ENCODE measurements around the gene RPRD1B. TPM values are rescaled to one million over a fixed set of nuclear protein-coding genes. Genes with fewer than 3 reads are reported as not detected.

RPRD1B gene
- total and polyA plus RNA-seq, 2 experiments from 2014 or later, result 7.3 to 24.3 TPM

GRCh38 chr20:38054647-38055046 lies 21.1 kb downstream of the RPRD1B start:
- H3K79me2 ChIP-seq (replicated peaks; ENCODE audit: insufficient read depth), result peaks cover 67% of the 10 kb centered on the region

More at GRCh38 chr20:38054647-38055046, 21.1 kb downstream of the RPRD1B start:
- H3F3A ChIP-seq (replicated peaks; ENCODE audit: low read depth), result no peaks in the 10 kb centered on the region
- no peaks in the 10 kb centered on the region for H3K27me3 ChIP-seq (ENCODE audit: insufficient read depth)
- no peak overlapping the region for H3K27ac Mint-ChIP-seq
- no peaks in the 10 kb centered on the region for H3K27me3 Mint-ChIP-seq (ENCODE audit: insufficient read depth, low read depth, poor library complexity)
- peaks cover 25% of the 10 kb centered on the region for H3K36me3 Mint-ChIP-seq (ENCODE audit: low read depth)
- no peak overlapping the region for H3K4me3 ChIP-seq
- H3K4me1 Mint-ChIP-seq, result peaks cover 7% of the 10 kb centered on the region; the same call in 2 of the 3 replicates
- no peak for ATAC-seq
- H3K4me3 Mint-ChIP-seq, result no peak overlapping the region
- peaks cover 24% of the 10 kb centered on the region for H3K36me3 ChIP-seq (ENCODE audit: insufficient read depth)
- H3K9me3 Mint-ChIP-seq, result no peaks in the 10 kb centered on the region
- no peak overlapping the region for H2AFZ ChIP-seq
- no peaks in the 10 kb centered on the region for H3K9me2 ChIP-seq (ENCODE audit: insufficient read depth)
- H4K20me1 ChIP-seq (replicated peaks; ENCODE audit: insufficient read depth), result peaks cover 14% of the 10 kb centered on the region
- no peak overlapping the region for H3K4me2 ChIP-seq
- TF ChIP-seq POLR2AphosphoS5 (IDR thresholded peaks at IDR 0.05; ENCODE audit: low read depth), result no peak
- no peak for TF ChIP-seq NANOG (IDR thresholded peaks at IDR 0.05; ENCODE audit: borderline replicate concordance)
- no peak for TF ChIP-seq CREB1 (CRISPR knock-in tag; IDR thresholded peaks at IDR 0.05; ENCODE audit: low read depth)
- TF ChIP-seq JUNB (IDR thresholded peaks at IDR 0.05; ENCODE audit: unreplicated experiment), result no peak
- TF ChIP-seq EZH2 (IDR thresholded peaks at IDR 0.05; ENCODE audit: low read depth, unreplicated experiment), result no peak
- no peak for TF ChIP-seq ZNF331 (CRISPR knock-in tag; IDR thresholded peaks at IDR 0.05; ENCODE audit: low read depth)
- TF ChIP-seq ETS1 (IDR thresholded peaks at IDR 0.05), result no peak
- no peak for TF ChIP-seq REST (IDR thresholded peaks at IDR 0.05; ENCODE audit: unreplicated experiment)
- TF ChIP-seq, protein P1, sequence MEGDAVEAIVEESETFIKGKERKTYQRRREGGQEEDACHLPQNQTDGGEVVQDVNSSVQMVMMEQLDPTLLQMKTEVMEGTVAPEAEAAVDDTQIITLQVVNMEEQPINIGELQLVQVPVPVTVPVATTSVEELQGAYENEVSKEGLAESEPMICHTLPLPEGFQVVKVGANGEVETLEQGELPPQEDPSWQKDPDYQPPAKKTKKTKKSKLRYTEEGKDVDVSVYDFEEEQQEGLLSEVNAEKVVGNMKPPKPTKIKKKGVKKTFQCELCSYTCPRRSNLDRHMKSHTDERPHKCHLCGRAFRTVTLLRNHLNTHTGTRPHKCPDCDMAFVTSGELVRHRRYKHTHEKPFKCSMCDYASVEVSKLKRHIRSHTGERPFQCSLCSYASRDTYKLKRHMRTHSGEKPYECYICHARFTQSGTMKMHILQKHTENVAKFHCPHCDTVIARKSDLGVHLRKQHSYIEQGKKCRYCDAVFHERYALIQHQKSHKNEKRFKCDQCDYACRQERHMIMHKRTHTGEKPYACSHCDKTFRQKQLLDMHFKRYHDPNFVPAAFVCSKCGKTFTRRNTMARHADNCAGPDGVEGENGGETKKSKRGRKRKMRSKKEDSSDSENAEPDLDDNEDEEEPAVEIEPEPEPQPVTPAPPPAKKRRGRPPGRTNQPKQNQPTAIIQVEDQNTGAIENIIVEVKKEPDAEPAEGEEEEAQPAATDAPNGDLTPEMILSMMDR (conservative IDR thresholded peaks at IDR 0.05; ENCODE audit: low read depth in 2 of 2), result no peak
- TF ChIP-seq, protein P2, sequence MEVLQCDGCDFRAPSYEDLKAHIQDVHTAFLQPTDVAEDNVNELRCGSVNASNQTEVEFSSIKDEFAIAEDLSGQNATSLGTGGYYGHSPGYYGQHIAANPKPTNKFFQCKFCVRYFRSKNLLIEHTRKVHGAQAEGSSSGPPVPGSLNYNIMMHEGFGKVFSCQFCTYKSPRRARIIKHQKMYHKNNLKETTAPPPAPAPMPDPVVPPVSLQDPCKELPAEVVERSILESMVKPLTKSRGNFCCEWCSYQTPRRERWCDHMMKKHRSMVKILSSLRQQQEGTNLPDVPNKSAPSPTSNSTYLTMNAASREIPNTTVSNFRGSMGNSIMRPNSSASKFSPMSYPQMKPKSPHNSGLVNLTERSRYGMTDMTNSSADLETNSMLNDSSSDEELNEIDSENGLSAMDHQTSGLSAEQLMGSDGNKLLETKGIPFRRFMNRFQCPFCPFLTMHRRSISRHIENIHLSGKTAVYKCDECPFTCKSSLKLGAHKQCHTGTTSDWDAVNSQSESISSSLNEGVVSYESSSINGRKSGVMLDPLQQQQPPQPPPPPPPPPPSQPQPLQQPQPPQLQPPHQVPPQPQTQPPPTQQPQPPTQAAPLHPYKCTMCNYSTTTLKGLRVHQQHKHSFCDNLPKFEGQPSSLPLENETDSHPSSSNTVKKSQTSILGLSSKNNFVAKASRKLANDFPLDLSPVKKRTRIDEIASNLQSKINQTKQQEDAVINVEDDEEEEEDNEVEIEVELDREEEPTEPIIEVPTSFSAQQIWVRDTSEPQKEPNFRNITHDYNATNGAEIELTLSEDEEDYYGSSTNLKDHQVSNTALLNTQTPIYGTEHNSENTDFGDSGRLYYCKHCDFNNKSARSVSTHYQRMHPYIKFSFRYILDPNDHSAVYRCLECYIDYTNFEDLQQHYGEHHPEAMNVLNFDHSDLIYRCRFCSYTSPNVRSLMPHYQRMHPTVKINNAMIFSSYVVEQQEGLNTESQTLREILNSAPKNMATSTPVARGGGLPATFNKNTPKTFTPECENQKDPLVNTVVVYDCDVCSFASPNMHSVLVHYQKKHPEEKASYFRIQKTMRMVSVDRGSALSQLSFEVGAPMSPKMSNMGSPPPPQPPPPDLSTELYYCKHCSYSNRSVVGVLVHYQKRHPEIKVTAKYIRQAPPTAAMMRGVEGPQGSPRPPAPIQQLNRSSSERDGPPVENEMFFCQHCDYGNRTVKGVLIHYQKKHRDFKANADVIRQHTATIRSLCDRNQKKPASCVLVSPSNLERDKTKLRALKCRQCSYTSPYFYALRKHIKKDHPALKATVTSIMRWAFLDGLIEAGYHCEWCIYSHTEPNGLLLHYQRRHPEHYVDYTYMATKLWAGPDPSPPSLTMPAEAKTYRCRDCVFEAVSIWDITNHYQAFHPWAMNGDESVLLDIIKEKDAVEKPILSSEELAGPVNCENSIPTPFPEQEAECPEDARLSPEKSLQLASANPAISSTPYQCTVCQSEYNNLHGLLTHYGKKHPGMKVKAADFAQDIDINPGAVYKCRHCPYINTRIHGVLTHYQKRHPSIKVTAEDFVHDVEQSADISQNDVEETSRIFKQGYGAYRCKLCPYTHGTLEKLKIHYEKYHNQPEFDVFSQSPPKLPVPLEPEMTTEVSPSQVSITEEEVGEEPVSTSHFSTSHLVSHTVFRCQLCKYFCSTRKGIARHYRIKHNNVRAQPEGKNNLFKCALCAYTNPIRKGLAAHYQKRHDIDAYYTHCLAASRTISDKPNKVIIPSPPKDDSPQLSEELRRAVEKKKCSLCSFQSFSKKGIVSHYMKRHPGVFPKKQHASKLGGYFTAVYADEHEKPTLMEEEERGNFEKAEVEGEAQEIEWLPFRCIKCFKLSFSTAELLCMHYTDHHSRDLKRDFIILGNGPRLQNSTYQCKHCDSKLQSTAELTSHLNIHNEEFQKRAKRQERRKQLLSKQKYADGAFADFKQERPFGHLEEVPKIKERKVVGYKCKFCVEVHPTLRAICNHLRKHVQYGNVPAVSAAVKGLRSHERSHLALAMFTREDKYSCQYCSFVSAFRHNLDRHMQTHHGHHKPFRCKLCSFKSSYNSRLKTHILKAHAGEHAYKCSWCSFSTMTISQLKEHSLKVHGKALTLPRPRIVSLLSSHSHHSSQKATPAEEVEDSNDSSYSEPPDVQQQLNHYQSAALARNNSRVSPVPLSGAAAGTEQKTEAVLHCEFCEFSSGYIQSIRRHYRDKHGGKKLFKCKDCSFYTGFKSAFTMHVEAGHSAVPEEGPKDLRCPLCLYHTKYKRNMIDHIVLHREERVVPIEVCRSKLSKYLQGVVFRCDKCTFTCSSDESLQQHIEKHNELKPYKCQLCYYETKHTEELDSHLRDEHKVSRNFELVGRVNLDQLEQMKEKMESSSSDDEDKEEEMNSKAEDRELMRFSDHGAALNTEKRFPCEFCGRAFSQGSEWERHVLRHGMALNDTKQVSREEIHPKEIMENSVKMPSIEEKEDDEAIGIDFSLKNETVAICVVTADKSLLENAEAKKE (CRISPR knock-in tag; IDR thresholded peaks at IDR 0.05), result no peak
- TF ChIP-seq EZH2phosphoT487 (IDR thresholded peaks at IDR 0.05; ENCODE audit: unreplicated experiment), result no peak
- TF ChIP-seq ZNF114 (CRISPR knock-in tag; IDR thresholded peaks at IDR 0.05), result no peak
- TF ChIP-seq STAT1 (IDR thresholded peaks at IDR 0.05; ENCODE audit: unreplicated experiment), result no peak
- H3K27ac ChIP-seq (ENCODE audit: low read depth), result no peak overlapping the region
- H3K4me1 ChIP-seq (ENCODE audit: insufficient read depth), result no peaks in the 10 kb centered on the region
- no peak for DNase-seq (ENCODE audit: low spot score)
